C4-2B (cell line): Measurements from ENCODE around the gene CABLES1.

Source experiments
- H3K27ac ChIP-seq: fragments of 450-650 bp; 2 replicates; pipeline ENCODE4 v1.5.1; 2017
- ZFX ChIP-seq: fragments of 450-650 bp; IDR thresholded peaks from 2 replicates; pipeline ENCODE4 v1.6.1; 2017
- TF ChIP-seq, protein P1 (sequence below): fragments of 450-650 bp; conservative IDR thresholded peaks from 2 replicates; pipeline ENCODE4 v1.5.1; 2017; ENCODE audit warnings: mild to moderate bottlenecking

Gene CABLES1

DNA sequence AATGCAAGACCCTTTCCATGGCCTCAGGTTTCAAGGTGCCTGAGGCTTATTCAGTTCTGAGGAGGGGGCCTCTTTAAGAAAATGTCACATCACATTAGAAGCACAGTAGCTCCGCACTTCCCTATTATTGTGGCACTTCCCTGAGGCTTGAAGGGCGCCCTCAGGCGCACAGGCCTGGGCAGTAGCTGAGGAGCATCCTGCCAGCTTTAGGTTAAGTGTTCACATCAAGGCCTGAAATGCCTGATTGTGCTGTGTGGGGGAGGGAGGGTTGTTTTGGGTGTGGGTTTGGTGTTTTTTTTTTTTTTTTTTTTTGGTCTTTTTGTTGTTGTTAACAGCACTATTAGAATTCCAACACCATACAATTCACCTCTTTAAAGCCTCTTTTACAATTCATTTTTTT is 107.9 kb downstream of the CABLES1 start:
- no peak overlapping the region for H3K27ac ChIP-seq
- TF ChIP-seq, protein P1, sequence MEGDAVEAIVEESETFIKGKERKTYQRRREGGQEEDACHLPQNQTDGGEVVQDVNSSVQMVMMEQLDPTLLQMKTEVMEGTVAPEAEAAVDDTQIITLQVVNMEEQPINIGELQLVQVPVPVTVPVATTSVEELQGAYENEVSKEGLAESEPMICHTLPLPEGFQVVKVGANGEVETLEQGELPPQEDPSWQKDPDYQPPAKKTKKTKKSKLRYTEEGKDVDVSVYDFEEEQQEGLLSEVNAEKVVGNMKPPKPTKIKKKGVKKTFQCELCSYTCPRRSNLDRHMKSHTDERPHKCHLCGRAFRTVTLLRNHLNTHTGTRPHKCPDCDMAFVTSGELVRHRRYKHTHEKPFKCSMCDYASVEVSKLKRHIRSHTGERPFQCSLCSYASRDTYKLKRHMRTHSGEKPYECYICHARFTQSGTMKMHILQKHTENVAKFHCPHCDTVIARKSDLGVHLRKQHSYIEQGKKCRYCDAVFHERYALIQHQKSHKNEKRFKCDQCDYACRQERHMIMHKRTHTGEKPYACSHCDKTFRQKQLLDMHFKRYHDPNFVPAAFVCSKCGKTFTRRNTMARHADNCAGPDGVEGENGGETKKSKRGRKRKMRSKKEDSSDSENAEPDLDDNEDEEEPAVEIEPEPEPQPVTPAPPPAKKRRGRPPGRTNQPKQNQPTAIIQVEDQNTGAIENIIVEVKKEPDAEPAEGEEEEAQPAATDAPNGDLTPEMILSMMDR = no peak
- TF ChIP-seq ZFX = no peak

DNA sequence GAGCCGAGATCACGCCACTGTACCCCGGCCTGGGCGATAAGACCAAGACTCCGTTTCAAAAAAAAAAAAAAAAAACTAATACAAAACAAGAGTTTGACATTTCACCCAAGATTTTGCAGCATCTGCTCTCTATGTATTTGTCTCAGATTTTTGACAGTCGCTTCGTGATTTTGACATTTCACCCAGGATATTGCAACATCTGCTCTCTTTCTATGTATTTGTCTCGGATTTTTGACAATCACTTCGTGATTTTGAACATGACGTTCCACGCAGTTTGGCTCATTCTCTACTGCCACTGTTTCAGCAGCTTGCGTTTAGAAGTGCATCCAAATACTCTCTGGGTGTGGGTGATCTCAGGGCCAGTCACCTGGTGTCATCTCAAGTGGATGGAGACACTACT is 108.5 kb downstream of the CABLES1 start:
- no peak overlapping the region for H3K27ac ChIP-seq
- TF ChIP-seq, protein P1 = no peak
- no peak for TF ChIP-seq ZFX

DNA sequence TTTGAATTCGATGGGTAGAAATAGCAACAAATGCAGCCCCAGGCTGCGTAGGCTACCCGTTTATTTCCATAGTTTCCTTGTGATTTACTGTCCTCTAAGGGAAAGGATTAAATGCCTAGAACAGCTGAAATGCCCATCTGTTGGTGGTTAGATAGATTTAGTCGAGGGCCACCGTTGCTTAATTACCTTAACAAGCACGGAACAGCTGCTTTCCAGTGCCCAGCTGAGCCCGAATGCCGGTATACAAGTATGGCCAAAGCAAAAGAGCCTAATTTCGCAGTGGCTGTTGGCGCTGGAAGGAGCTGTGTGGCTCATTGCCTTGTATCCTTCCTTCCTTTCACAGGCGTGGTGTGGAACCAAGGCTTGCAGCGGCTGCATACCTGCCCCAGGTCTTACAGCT is 109.1 kb downstream of the CABLES1 start:
- no peak for TF ChIP-seq ZFX
- TF ChIP-seq, protein P1 = no peak
- no peak overlapping the region for H3K27ac ChIP-seq

DNA sequence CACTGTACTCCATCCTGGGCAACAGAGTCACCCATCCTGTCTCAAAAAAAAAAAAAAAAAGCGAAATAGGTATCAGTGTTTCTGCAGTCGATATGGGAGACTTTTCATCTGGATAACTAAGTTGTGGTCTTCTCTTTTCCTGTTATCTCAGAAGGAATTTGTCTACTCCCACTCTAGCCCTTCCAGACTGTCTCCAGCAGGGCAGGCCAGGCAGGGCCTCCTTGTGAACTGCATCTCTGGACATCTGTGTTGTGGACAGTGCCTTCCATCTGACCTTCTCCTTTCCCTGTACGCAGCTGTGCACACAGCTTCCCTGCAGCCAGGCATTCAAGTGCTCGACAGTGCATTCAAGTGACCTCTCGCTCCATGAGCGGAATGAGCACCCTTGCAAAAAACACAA is 110.2 kb downstream of the CABLES1 start:
- no peak overlapping the region for H3K27ac ChIP-seq
- TF ChIP-seq, protein P1 = no peak
- no peak for TF ChIP-seq ZFX

DNA sequence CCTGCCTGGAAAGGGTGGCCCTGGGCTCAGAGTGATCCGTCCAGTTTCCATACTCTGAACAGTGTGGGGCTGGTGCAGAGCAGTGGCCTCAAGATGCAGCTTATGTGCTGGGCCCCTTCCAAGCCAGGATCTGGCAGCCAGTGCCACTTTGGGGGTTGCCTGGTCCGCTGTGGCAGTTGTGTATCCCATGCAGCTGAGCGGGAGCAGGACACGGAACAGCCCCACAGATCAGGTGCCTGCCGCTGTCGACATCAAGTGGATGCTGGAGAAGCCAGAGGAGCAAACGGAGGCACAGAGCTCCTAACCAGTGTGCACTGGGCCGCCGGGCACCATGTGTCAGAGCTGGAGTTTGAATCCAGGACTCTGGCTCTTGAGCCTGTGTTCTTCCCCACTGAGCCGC is 112.0 kb downstream of the CABLES1 start:
- H3K27ac ChIP-seq = no peak overlapping the region

DNA sequence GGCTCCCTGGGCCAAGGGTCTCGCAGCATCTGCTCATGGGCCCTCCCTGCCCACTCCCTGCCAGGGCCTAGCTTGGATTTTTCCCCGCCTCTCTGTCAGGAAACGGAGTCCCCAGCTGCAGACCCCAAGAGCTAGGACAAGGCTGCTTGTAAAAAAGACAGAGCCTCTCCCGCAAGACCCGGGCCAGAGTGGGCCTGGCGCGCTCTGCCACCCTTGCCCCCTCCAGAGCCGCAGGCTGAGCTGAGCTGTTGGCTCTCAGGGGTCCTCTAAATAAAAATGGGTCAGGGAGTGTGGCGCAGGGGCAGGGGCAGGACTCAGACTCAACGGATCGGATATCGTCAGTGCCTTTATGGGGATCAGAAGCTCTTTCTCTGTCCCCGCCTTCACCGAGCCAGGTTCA is 112.6 kb downstream of the CABLES1 start:
- TF ChIP-seq, protein P1 = no peak
- no peak for TF ChIP-seq ZFX
- H3K27ac ChIP-seq = no peak overlapping the region

More for the DNA sequence above, 112.0 kb downstream of the CABLES1 start:
- TF ChIP-seq ZFX = no peak
- TF ChIP-seq, protein P1 = no peak

DNA sequence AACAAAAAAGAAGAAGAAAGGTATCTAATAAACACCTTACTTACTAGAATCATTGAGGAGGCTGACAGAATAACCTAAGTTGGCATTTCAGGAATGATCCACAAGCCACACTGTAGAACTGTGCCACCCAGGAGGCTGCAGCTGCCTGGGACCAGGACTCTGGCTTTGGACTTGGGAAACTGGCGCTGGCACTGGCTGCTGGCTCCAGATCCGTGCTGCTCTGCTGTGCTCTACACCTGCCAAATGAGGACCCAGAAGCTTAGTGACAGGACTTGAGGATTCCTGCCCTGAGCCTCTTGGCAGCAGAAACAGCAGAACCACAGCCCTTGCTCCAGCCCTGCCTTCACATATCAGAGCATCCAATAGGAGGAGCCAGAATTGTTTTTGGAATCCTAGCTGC is 113.5 kb downstream of the CABLES1 start:
- no peak overlapping the region for H3K27ac ChIP-seq

More for the DNA sequence above, 113.5 kb downstream of the CABLES1 start:
- TF ChIP-seq, protein P1 = no peak
- no peak for TF ChIP-seq ZFX
